ENCODE data around the gene UNC5B.

The UNC5B gene

GRCh38 chr10:71344154-71344925 is 132.0 kb downstream of the UNC5B start:
- ATAC-seq (no peak), DNase-seq (no peak)

- DNase-seq (no peak), ATAC-seq (no peak)
Measured at GRCh38 chr10:71344993-71345480, 132.7 kb downstream of the UNC5B start.

DNA sequence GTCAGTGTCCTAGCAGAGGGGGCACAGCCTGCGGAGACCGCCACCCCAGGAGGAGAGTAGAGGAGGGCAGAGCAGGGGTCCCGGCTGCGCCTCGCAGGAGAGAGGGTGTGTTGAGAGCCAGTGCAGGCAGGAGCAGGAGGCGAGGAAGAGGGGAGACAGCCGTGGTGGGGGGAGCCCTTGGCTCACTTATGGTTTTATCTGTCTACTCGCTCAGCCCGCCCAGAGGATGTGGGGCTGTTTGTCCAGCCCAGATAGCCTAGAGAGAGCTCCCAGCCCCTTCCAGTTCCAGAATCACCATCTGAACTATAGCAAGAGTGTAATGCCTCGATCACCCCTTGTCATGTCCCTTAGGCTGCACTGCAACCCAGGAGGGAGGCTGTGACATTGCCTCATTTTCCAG is 133.3 kb downstream of the UNC5B start:
- DNase-seq (no peak), ATAC-seq (no peak)

DNA sequence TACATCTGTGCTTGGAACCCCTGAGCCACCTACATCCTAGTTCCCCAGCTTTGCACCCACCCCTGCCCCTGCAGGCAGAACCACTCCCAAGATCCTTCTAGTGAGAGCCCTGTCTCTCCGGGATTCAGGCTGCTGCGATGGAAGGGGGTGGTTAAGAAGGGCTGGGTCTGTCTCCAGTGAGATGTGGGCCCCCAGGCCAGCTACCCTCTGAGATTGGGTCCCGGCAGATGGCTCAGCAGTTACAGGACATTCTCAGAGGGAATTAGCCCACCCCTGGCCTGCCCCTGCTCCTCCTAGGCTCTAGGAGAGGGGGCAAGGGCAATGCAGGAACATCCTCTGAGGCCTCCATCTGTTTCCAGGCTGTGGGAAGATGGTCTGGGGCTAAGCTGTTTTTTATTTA is 134.4 kb downstream of the UNC5B start:
- ATAC-seq: no peak
- no peak for DNase-seq

- no peak for DNase-seq
- no peak for ATAC-seq
Measured at GRCh38 chr10:71347587-71348395, 135.4 kb downstream of the UNC5B start.

GRCh38 chr10:71348850-71349249 is 136.5 kb downstream of the UNC5B start:
- ATAC-seq (no peak), DNase-seq (no peak)

DNA sequence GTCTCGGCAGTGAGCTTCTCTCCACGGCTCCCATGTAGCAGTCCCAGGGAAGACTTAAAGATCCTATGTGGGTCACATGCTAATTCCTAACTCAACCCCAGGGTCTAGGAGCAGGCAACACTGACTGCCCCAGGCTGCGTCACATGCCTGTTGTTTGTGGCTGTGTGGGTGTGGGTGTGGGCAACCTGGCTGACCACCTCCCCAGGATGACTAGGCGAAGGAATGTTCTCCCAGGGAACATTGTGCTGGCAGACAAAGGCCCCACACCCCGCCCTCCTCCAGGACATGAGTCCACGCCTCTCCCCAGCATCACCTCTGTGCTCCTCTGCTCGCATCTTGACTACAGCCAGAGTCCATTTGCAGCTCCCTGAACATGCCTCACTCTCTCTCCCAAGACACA is 137.0 kb downstream of the UNC5B start:
- no peak for DNase-seq
- no peak for ATAC-seq

DNA sequence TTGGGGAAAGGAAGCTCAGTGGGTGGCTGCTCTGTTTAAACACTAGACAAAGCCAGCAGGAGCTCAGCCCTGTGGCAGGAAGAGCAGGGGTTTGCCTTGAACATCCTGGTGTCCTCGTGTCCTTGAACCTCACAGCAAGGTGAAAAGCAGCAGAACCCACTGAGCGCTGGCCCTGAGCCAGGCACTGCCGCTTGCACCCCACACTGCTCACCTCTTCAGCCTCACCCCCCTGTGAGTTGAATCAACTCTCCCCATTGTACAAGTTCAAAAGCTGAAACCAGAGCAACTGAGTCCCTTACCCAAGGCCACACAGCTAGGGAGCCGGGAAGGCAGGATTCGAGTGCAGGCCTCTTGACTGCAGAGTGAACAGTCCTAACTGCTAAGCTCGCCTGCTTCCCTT is 138.7 kb downstream of the UNC5B start:
- no peak for ATAC-seq
- DNase-seq: no peak

- ATAC-seq: no peak
- no peak for DNase-seq
Measured at GRCh38 chr10:71351628-71352319, 139.4 kb downstream of the UNC5B start.
